Endothelial cell of umbilical vein (primary cell): Measurements from ENCODE around the gene SOAT1.

Experiments used
- EZH2 ChIP-seq: IDR thresholded peaks from 2 replicates; pipeline ENCODE4 v1.6.1; 2012; ENCODE audit warnings: borderline replicate concordance, low read depth, mild to moderate bottlenecking, moderate library complexity, low read length, inconsistent platforms; ENCODE audit not compliant: severe bottlenecking
- GATA2 ChIP-seq: IDR thresholded peaks from 2 replicates; pipeline ENCODE4 v1.7.0; 2011; ENCODE audit warnings: low read depth, mild to moderate bottlenecking, moderate library complexity, mixed read lengths, low read length; ENCODE audit not compliant: insufficient read length, insufficient read depth
- POLR2A ChIP-seq: IDR thresholded peaks from 2 replicates; pipeline ENCODE4 v1.6.1; 2012; ENCODE audit warnings: low read depth, mild to moderate bottlenecking, control low read depth, low read length
- POLR2AphosphoS5 ChIP-seq: IDR thresholded peaks from 2 replicates; pipeline ENCODE4 v1.6.1; 2012; ENCODE audit warnings: low read depth, mild to moderate bottlenecking, control low read depth, low read length, moderate library complexity; ENCODE audit not compliant: insufficient read depth
- TF ChIP-seq, protein P1 (sequence below), 2 donors: IDR thresholded peaks; 1 replicate in 1 of 2; 2 replicates in 1 of 2; pipeline ENCODE4 v1.5.1; 2011; ENCODE audit warnings: low read length in 2 of 2, mild to moderate bottlenecking in 2 of 2, moderate library complexity in 2 of 2, control low read depth in 1 of 2, inconsistent platforms in 1 of 2, low read depth in 1 of 2; ENCODE audit not compliant: insufficient read depth in 1 of 2; ENCODE audit errors: extremely low read depth in 1 of 2
- TF ChIP-seq, protein P2 (sequence below): IDR thresholded peaks from 2 replicates; pipeline ENCODE4 v1.6.1; 2011; ENCODE audit not compliant: insufficient read depth, insufficient read length

DNA sequence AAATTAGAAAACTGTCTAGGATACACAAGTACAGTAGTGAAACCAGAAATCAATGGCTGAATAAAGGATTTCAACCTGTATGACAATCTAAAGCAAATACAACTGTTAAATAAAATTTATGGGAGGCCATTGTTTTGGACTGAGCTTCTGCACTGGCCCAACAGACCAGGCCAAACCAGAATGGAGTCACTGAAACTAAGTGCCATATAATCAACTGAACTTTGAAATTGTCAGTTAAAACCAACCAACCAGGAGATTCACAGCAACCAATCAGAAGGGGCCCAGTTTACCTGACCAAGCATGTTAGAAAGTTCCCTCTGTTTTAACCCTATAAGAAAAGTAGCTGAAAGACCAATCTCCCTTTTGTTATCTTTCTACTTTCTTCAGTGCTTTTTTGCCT is 30.5 kb upstream of the SOAT1 start:
- TF ChIP-seq, protein P1, sequence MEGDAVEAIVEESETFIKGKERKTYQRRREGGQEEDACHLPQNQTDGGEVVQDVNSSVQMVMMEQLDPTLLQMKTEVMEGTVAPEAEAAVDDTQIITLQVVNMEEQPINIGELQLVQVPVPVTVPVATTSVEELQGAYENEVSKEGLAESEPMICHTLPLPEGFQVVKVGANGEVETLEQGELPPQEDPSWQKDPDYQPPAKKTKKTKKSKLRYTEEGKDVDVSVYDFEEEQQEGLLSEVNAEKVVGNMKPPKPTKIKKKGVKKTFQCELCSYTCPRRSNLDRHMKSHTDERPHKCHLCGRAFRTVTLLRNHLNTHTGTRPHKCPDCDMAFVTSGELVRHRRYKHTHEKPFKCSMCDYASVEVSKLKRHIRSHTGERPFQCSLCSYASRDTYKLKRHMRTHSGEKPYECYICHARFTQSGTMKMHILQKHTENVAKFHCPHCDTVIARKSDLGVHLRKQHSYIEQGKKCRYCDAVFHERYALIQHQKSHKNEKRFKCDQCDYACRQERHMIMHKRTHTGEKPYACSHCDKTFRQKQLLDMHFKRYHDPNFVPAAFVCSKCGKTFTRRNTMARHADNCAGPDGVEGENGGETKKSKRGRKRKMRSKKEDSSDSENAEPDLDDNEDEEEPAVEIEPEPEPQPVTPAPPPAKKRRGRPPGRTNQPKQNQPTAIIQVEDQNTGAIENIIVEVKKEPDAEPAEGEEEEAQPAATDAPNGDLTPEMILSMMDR (IDR thresholded peaks at IDR 0.05; ENCODE audit: extremely low read depth in 1 of 2, insufficient read depth in 1 of 2, low read depth in 1 of 2, low read length in 2 of 2) = no peak
- TF ChIP-seq, protein P2, sequence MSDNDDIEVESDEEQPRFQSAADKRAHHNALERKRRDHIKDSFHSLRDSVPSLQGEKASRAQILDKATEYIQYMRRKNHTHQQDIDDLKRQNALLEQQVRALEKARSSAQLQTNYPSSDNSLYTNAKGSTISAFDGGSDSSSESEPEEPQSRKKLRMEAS = no peak
- TF ChIP-seq POLR2A (no peak), POLR2AphosphoS5 (no peak), EZH2 (no peak), GATA2 (no peak)
